K562 (cell line): ENCODE results near the gene FCGR2B. TPM values are rescaled to one million over a fixed set of nuclear protein-coding genes. Genes with fewer than 3 reads are reported as not detected.
"Not testable (repeated sequence)": the region's sequence is repeated elsewhere in the genome, so short reads cannot be mapped to it uniquely, and the experiment has no call there.

Experiments
- ATAC-seq: fragments of 200-7000 bp; cut with Tn5 transposase; 3 replicates; pipeline ENCODE4 v1.9.1; 2020; ENCODE audit warnings: moderate library complexity
- BruUV-seq: library from RNA; stranded (reverse); fragments of 400-500 nt; replicated peaks from 2 replicates; lab custom pipeline; 2021; lab: Mats Ljungman, UMichigan
- CTCF ChIA-PET: fragments of 300-600 bp; formaldehyde crosslinking; extraction: SDS; loops from one replicate; lab custom pipeline; 2021; ENCODE audit warnings: low intra/inter-chr PET ratio; lab: Yijun Ruan, JAX
- POLR2A ChIA-PET: fragments of 300-600, 350-650 bp; sonication (Branson Sonifier 250); formaldehyde crosslinking; extraction: SDS; loops from one replicate; lab custom pipeline; 2021; ENCODE audit warnings: antibody characterized with exemption, inconsistent platforms; lab: Yijun Ruan, JAX
- DNase-seq, 4 experiments: peaks; one replicate each; pipeline versions ENCODE4 v3.0.0 to v3.0.0-alpha.2; 2011 to 2018; ENCODE audit warnings: low spot score in 3 of 4, mixed read lengths in 3 of 4; ENCODE audit errors: extremely low read depth in 1 of 4
- FAIRE-seq: peaks from 2 replicates; lab custom pipeline; 2011; peaks lifted over from hg19 to GRCh38; lab: Jason Lieb, UNC
- H2AFZ ChIP-seq: 2 replicates; pipeline ENCODE4 v1.6.0; 2011; ENCODE audit warnings: low read depth, low read length, control low read depth, inconsistent platforms
- H3K27ac ChIP-seq: fragments of 200-600 bp; 3 replicates; pipeline ENCODE4 v1.8.0; 2011; ENCODE audit warnings: low read depth, mild to moderate bottlenecking, control low read depth, inconsistent platforms, low read length, moderate library complexity, mixed read lengths; ENCODE audit errors: extremely low read depth
- H3K27me3 ChIP-seq, 2 experiments: fragments of 300-600 bp in 1 of 2; 2 replicates in 1 of 2; 3 replicates in 1 of 2; pipeline versions ENCODE4 v1.6.0 to v1.8.0; 2011; ENCODE audit warnings: inconsistent platforms in 2 of 2, low read length in 2 of 2, mild to moderate bottlenecking in 1 of 2, mixed read lengths in 1 of 2, moderate library complexity in 1 of 2; ENCODE audit not compliant: control insufficient read depth in 2 of 2, insufficient read depth in 2 of 2
- H3K36me3 ChIP-seq: fragments of 300-600 bp; 3 replicates; pipeline ENCODE4 v1.8.0; 2011; ENCODE audit warnings: mild to moderate bottlenecking, low read length, inconsistent platforms; ENCODE audit not compliant: control insufficient read depth, insufficient read depth
- H3K4me1 ChIP-seq, 2 experiments: fragments of 200-600 bp in 1 of 2; replicated peaks in 1 of 2; 2 replicates in 1 of 2; 3 replicates in 1 of 2; pipeline versions ENCODE4 v1.5.1 to v1.8.0; 2011; ENCODE audit warnings: inconsistent platforms in 2 of 2, low read length in 2 of 2, mild to moderate bottlenecking in 1 of 2, mixed read lengths in 1 of 2, moderate library complexity in 1 of 2; ENCODE audit not compliant: control insufficient read depth in 2 of 2, insufficient read depth in 2 of 2
- H3K4me2 ChIP-seq: 2 replicates; pipeline ENCODE4 v1.6.1; 2011; ENCODE audit warnings: low read length, control low read depth, inconsistent platforms, mixed read lengths; ENCODE audit not compliant: insufficient read depth
- H3K4me3 ChIP-seq: fragments of 200-600 bp; sonication (generic), shearing (Covaris generic); 2 replicates; pipeline ENCODE4 v1.5.1; 2016; ENCODE audit warnings: control low read depth, inconsistent platforms
- H3K79me2 ChIP-seq: fragments of 200-600 bp; 3 replicates; pipeline ENCODE4 v1.8.0; 2011; ENCODE audit warnings: low read length, inconsistent platforms; ENCODE audit not compliant: control insufficient read depth, insufficient read depth
- H3K9ac ChIP-seq, 2 experiments: 2 replicates each; pipeline versions ENCODE4 v1.6.0 to v1.6.1; 2011; ENCODE audit warnings: low read depth in 2 of 2, low read length in 2 of 2, control low read depth in 1 of 2, inconsistent platforms in 1 of 2, mild to moderate bottlenecking in 1 of 2, mixed read lengths in 1 of 2; ENCODE audit not compliant: insufficient read depth in 1 of 2
- H3K9me1 ChIP-seq: one replicate; pipeline ENCODE4 v1.6.0; 2011; ENCODE audit warnings: inconsistent platforms, mild to moderate bottlenecking, low read length, moderate library complexity; ENCODE audit not compliant: control insufficient read depth, insufficient read depth
- H3K9me3 ChIP-seq: replicated peaks from 2 replicates; pipeline ENCODE4 v1.5.1; 2011; ENCODE audit warnings: low read depth, low read length, inconsistent platforms; ENCODE audit not compliant: control insufficient read depth, insufficient read depth
- H4K20me1 ChIP-seq: replicated peaks from 2 replicates; pipeline ENCODE4 v1.6.1; 2011; ENCODE audit warnings: low read length, inconsistent platforms, mixed read lengths; ENCODE audit not compliant: control insufficient read depth, insufficient read depth
- HMBOX1 ChIP-seq: sonication (generic); IDR thresholded peaks from 2 replicates; pipeline ENCODE4 v1.6.1; 2016
- JUND ChIP-seq, 2 experiments: IDR thresholded peaks; 2 replicates in 1 of 2; 3 replicates in 1 of 2; pipeline ENCODE4 v1.6.1; 2011; ENCODE audit warnings: borderline replicate concordance in 2 of 2, low read depth in 2 of 2, low read length in 2 of 2, improper control_type of control experiment in 1 of 2, missing biosample characterization in 1 of 2, missing genetic modification characterization in 1 of 2, missing genetic modification reagents in 1 of 2
- VEZF1 ChIP-seq: fragments of 200-800 bp; sonication (Bioruptor generic); IDR thresholded peaks from 2 replicates; pipeline ENCODE4 v1.6.1; 2017; ENCODE audit warnings: missing genetic modification characterization, missing compliant biosample characterization
- ZNF384 ChIP-seq: IDR thresholded peaks from 2 replicates; pipeline ENCODE4 v1.6.1; 2012; ENCODE audit warnings: low read depth, low read length, improper control_type of control experiment
- WGBS: fragments of 100-300 bp; shearing (Covaris generic); methylation state at CpG from one replicate; pipeline ENCODE4 v1.1.6; 2016; ENCODE audit warnings: low coverage, mixed read lengths; ENCODE audit not compliant: insufficient coverage; ENCODE audit errors: missing lambda C conversion rate; 5-methylcytosine and 5-hydroxymethylcytosine counted together
- in situ Hi-C: fragments of 300-500 bp; cut with MboI; formaldehyde crosslinking; loops from 4 replicates; pipeline ENCODE4 v1.15.0; 2018; ENCODE audit warnings: inconsistent platforms, mixed read lengths
- intact Hi-C: fragments of 100-400 bp; cut with micrococcal nuclease; formaldehyde crosslinking; loops from 2 replicates; pipeline ENCODE4 v1.14.2; 2022
- polyA plus RNA-seq, 8 experiments: library from polyadenylated mRNA; depleted of rRNA in 4 of 8; stranded (reverse) in 5 of 8; unstranded in 3 of 8; fragments of >200 nt; fragmentation: Nextera tagmentation in 2 of 8; fragmentation: Illumina TruSeq in 1 of 8; extraction: Ambion mirVana in 2 of 8; extraction: Trizol in 1 of 8; gene quantifications; 2 replicates each; pipeline versions ENCODE4 v1.2.1 to v1.2.3, GENCODE V29; 2011 to 2014; ENCODE audit warnings: inconsistent platforms in 1 of 8, missing spikeins in 1 of 8
- total RNA-seq, 7 experiments: library from RNA; depleted of rRNA in 6 of 7; stranded (reverse); fragments of >200 nt in 6 of 7; fragmentation: Illumina TruSeq in 2 of 7; extraction: Trizol in 2 of 7; gene quantifications; 2 replicates each; pipeline versions ENCODE4 v1.2.1 to v1.2.3, GENCODE V29; 2011 to 2021; ENCODE audit warnings: low replicate concordance in 1 of 7

Gene FCGR2B
- total and polyA plus RNA-seq, 9 of the 15 experiments (the other 6 are each of a cell fraction or from before 2014, with no cell fraction given): 1.7 to 8.9 (median 3.9) TPM

DNA sequence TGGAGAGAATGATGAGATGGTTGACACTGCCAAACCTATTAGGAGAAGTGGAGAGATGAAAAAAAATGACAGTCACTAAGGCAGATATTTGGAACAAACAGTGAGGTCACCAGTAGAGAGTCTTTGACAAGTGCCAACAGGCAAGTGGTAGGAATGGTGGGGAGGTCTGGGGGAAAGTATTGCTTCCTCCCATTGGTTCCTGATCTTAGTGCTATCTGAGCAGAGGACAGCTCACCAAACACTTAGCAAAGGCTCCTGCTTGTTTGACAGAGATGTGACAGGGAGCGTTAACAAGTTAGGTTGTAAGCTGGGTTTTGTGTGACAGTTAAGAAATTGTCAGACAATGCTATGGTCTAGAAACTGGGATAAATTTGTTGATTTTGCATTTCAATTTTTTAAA, 38.3 kb upstream of the FCGR2B start:
- peak; percentile 81 for ATAC-seq
- H3K4me1 ChIP-seq; POLR2A ChIA-PET; H3K36me3 ChIP-seq; H4K20me1 ChIP-seq; H3K9me1 ChIP-seq; H3K4me3 ChIP-seq; H2AFZ ChIP-seq; H3K27me3 ChIP-seq; CTCF ChIA-PET; H3K9me3 ChIP-seq; BruUV-seq; TF ChIP-seq JUND (IDR thresholded peaks at IDR 0.05; ENCODE audit: borderline replicate concordance, low read depth, low read length): not testable (repeated sequence)
- 6% methylated on average over 1 of the region's 1 CpG for WGBS
- in situ Hi-C loops: loop anchor here (5.0 kb wide), 1 partner anchor 82 kb away; no protein-coding TSS in a partner anchor
- intact Hi-C loops: loop anchor here (10.0 kb wide), 1 partner anchor 140 kb away; no protein-coding TSS in a partner anchor
- peak; percentile 91 for FAIRE-seq
- H3K79me2 ChIP-seq: peaks cover 12% of the 10 kb centered on the region; the same call in 2 of the 3 replicates
- 0 out of 2 replicates have a peak, but pooled peaks have one; percentile 24 for TF ChIP-seq HMBOX1
- TF ChIP-seq VEZF1 (CRISPR knock-in tag): peak; percentile 38
- 0 out of 2 replicates have a peak, but pooled peaks have one; percentile 10 for TF ChIP-seq ZNF384
- TF ChIP-seq JUND (tag; IDR thresholded peaks at IDR 0.05; ENCODE audit: borderline replicate concordance, low read depth, low read length): peak; percentile 35; the same call in 1 of the 3 replicates
- H3K27ac ChIP-seq: peak overlapping the region; percentile 86
- DNase-seq: peak; percentile 19 to 84 (median 26)
- peak overlapping the region; percentile 66; the same call in 1 of the 2 replicates for H3K4me2 ChIP-seq
- peak overlapping the region in 1 of 2 experiments; percentile 80; a peak in 2 of 4 replicates for H3K9ac ChIP-seq

GRCh38 chr1:161626445-161627146, 36.3 kb upstream of the FCGR2B start:
- intact Hi-C loops: loop anchor here (10.0 kb wide), 1 partner anchor 142 kb away; no protein-coding TSS in a partner anchor
- not testable (repeated sequence) for H3K9ac ChIP-seq
- WGBS: 82% methylated on average over 8 of the region's 10 CpGs

More at GRCh38 chr1:161626445-161627146, 36.3 kb upstream of the FCGR2B start:
- H3K27ac ChIP-seq, POLR2A ChIA-PET, H3K9me1 ChIP-seq, H3K9me3 ChIP-seq, H3K27me3 ChIP-seq, H3K4me3 ChIP-seq, DNase-seq, BruUV-seq, H3K36me3 ChIP-seq, ATAC-seq, H3K4me1 ChIP-seq, in situ Hi-C loops, FAIRE-seq, H4K20me1 ChIP-seq, H3K4me2 ChIP-seq, CTCF ChIA-PET: not testable (repeated sequence)
- peaks cover 12% of the 10 kb centered on the region; the same call in 2 of the 3 replicates for H3K79me2 ChIP-seq
- peak overlapping the region; percentile 51; the same call in 1 of the 2 replicates for H2AFZ ChIP-seq
